GM23338 (cell line): ENCODE measurements around the gene PDSS2. TPM values are rescaled to one million over a fixed set of nuclear protein-coding genes. Genes with fewer than 3 reads are reported as not detected.

Source experiments
- ATAC-seq: fragments of 200-7000 bp; cut with Tn5 transposase; 3 replicates; pipeline ENCODE4 v1.9.1; 2020
- DNase-seq: peaks from one replicate; pipeline ENCODE4 v3.0.0-alpha.2; 2015; ENCODE audit warnings: low spot score
- H2AFZ ChIP-seq: fragments of 200-600 bp; sonication (generic); 2 replicates; pipeline ENCODE4 v1.8.0; 2016; ENCODE audit warnings: antibody characterized with exemption, mild to moderate bottlenecking, moderate library complexity
- H3F3A ChIP-seq: fragments of 200-600 bp; sonication (generic); replicated peaks from 2 replicates; pipeline ENCODE4 v1.8.0; 2017; ENCODE audit warnings: antibody characterized with exemption, mixed run types, low read depth
- H3K27ac ChIP-seq: fragments of 200-600 bp; sonication (generic); 2 replicates; pipeline ENCODE4 v1.6.1; 2016; ENCODE audit warnings: low read depth
- H3K27me3 ChIP-seq: fragments of 200-600 bp; sonication (generic); 2 replicates; pipeline ENCODE4 v1.8.0; 2016; ENCODE audit warnings: mild to moderate bottlenecking, mixed run types, moderate library complexity; ENCODE audit not compliant: insufficient read depth
- H3K36me3 ChIP-seq: fragments of 200-600 bp; sonication (generic); 2 replicates; pipeline ENCODE4 v1.8.0; 2016; ENCODE audit warnings: mild to moderate bottlenecking; ENCODE audit not compliant: insufficient read depth
- H3K4me1 ChIP-seq: fragments of 200-600 bp; sonication (generic); 2 replicates; pipeline ENCODE4 v1.8.0; 2016; ENCODE audit warnings: mild to moderate bottlenecking, moderate library complexity; ENCODE audit not compliant: insufficient read depth
- H3K4me2 ChIP-seq: fragments of 200-600 bp; sonication (generic); 2 replicates; pipeline ENCODE4 v1.7.1; 2017; ENCODE audit warnings: mixed run types
- H3K4me3 ChIP-seq: fragments of 200-600 bp; sonication (generic); 2 replicates; pipeline ENCODE4 v1.6.1; 2016; ENCODE audit warnings: mixed run types
- H3K79me2 ChIP-seq: fragments of 200-600 bp; sonication (generic); replicated peaks from 2 replicates; pipeline ENCODE4 v1.8.0; 2017; ENCODE audit warnings: mild to moderate bottlenecking; ENCODE audit not compliant: insufficient read depth
- H3K9me2 ChIP-seq: fragments of 200-600 bp; sonication (generic); 2 replicates; pipeline ENCODE4 v1.8.0; 2017; ENCODE audit not compliant: insufficient read depth
- H4K20me1 ChIP-seq: fragments of 200-600 bp; sonication (generic); replicated peaks from 2 replicates; pipeline ENCODE4 v1.8.0; 2017; ENCODE audit warnings: mild to moderate bottlenecking; ENCODE audit not compliant: insufficient read depth
- H3K27ac Mint-ChIP-seq: 2 replicates; pipeline ENCODE4 v1.8.0; 2020; ENCODE audit warnings: inconsistent platforms, mild to moderate bottlenecking, moderate library complexity, mixed read lengths
- H3K27me3 Mint-ChIP-seq: 3 replicates; pipeline ENCODE4 v1.8.0; 2022; ENCODE audit warnings: low read depth, mild to moderate bottlenecking, moderate library complexity, mixed read lengths, inconsistent platforms; ENCODE audit not compliant: insufficient read depth, poor library complexity
- H3K36me3 Mint-ChIP-seq: 3 replicates; pipeline ENCODE4 v1.8.0; 2021; ENCODE audit warnings: low read depth, mild to moderate bottlenecking, inconsistent platforms, moderate library complexity, mixed read lengths
- H3K4me1 Mint-ChIP-seq: 3 replicates; pipeline ENCODE4 v1.8.0; 2020; ENCODE audit warnings: mild to moderate bottlenecking, inconsistent platforms, mixed read lengths
- H3K4me3 Mint-ChIP-seq: 3 replicates; pipeline ENCODE4 v1.8.0; 2021; ENCODE audit warnings: moderate library complexity, mild to moderate bottlenecking, inconsistent platforms, mixed read lengths
- H3K9me3 Mint-ChIP-seq: 3 replicates; pipeline ENCODE4 v1.8.0; 2020; ENCODE audit warnings: moderate library complexity, mild to moderate bottlenecking, inconsistent platforms, mixed read lengths
- ETS1 ChIP-seq: IDR thresholded peaks from 2 replicates; pipeline ENCODE4 v1.6.1; 2016; ENCODE audit warnings: antibody characterized with exemption
- EZH2 ChIP-seq: fragments of 200-600 bp; sonication (generic); IDR thresholded peaks from one replicate; pipeline ENCODE4 v1.8.0; 2017; ENCODE audit warnings: antibody characterized with exemption, mild to moderate bottlenecking, low read depth; ENCODE audit not compliant: unreplicated experiment
- EZH2phosphoT487 ChIP-seq: fragments of 200-600 bp; sonication (generic); IDR thresholded peaks from one replicate; pipeline ENCODE4 v1.8.1; 2018; ENCODE audit warnings: antibody characterized with exemption; ENCODE audit not compliant: unreplicated experiment
- JUNB ChIP-seq: IDR thresholded peaks from one replicate; pipeline ENCODE4 v1.6.1; 2016; ENCODE audit warnings: antibody characterized with exemption; ENCODE audit not compliant: unreplicated experiment
- NANOG ChIP-seq: IDR thresholded peaks from 2 replicates; pipeline ENCODE4 v1.6.1; 2016; ENCODE audit warnings: antibody characterized with exemption, borderline replicate concordance
- POLR2AphosphoS5 ChIP-seq: IDR thresholded peaks from 2 replicates; pipeline ENCODE4 v1.6.1; 2016; ENCODE audit warnings: antibody characterized with exemption, low read depth
- STAT1 ChIP-seq: IDR thresholded peaks from one replicate; pipeline ENCODE4 v1.6.1; 2016; ENCODE audit warnings: antibody characterized with exemption; ENCODE audit not compliant: unreplicated experiment
- ZNF114 ChIP-seq: fragments of 250-450 bp; sonication (Bioruptor Pico); IDR thresholded peaks from 2 replicates; pipeline ENCODE4 v1.5.0; 2020; ENCODE audit warnings: mild to moderate bottlenecking, moderate library complexity
- ZNF331 ChIP-seq: fragments of 250-450 bp; sonication (Bioruptor Pico); IDR thresholded peaks from 2 replicates; pipeline ENCODE4 v1.5.0; 2020; ENCODE audit warnings: low read depth, mild to moderate bottlenecking, moderate library complexity
- ZNF462 ChIP-seq: fragments of 250-450 bp; sonication (Bioruptor Pico); IDR thresholded peaks from 2 replicates; pipeline ENCODE4 v1.5.0; 2020; ENCODE audit warnings: mild to moderate bottlenecking, moderate library complexity
- polyA plus RNA-seq: library from polyadenylated mRNA; unstranded; fragments of >200 nt; fragmentation: Nextera tagmentation; extraction: Ambion mirVana; gene quantifications from 2 replicates; pipeline ENCODE4 v1.2.1, GENCODE V29; 2016
- total RNA-seq: library from RNA; depleted of rRNA; stranded (reverse); fragments of >200 nt; shearing (Covaris generic); gene quantifications from 2 replicates; pipeline ENCODE4 v1.2.3, GENCODE V29; 2014

Gene PDSS2
- total and polyA plus RNA-seq, 2 experiments from 2014 or later: 7.3 to 16.7 TPM

- no peak for TF ChIP-seq ZNF462 (CRISPR knock-in tag)
- no peak for TF ChIP-seq ZNF331 (CRISPR knock-in tag)
- no peak for TF ChIP-seq NANOG
- TF ChIP-seq POLR2AphosphoS5: no peak
- no peak for TF ChIP-seq ETS1
- TF ChIP-seq EZH2phosphoT487: no peak
- TF ChIP-seq EZH2: no peak
- no peak for TF ChIP-seq JUNB
- no peak for TF ChIP-seq ZNF114 (CRISPR knock-in tag)
- no peak for TF ChIP-seq STAT1
These were observed 228.9 kb downstream of the PDSS2 start (continued) for GRCh38 chr6:107230448-107230847.

- Mint-ChIP-seq H3K4me3 (no peak overlapping the region), H3K27ac (peak overlapping the region; percentile 16; the same call in 1 of the 2 replicates)
- ATAC-seq: no peak
These were observed 229.3 kb downstream of the PDSS2 start for GRCh38 chr6:107230024-107230423.

More at GRCh38 chr6:107230024-107230423, 229.3 kb downstream of the PDSS2 start:
- no peaks in the 10 kb centered on the region for H3F3A ChIP-seq
- no peak overlapping the region for H2AFZ ChIP-seq
- no peak for DNase-seq
- no peaks in the 10 kb centered on the region for H4K20me1 ChIP-seq
- Mint-ChIP-seq H3K27me3 (no peaks in the 10 kb centered on the region), H3K36me3 (no peaks in the 10 kb centered on the region), H3K9me3 (no peaks in the 10 kb centered on the region), H3K4me1 (peaks cover 8% of the 10 kb centered on the region)
- H3K4me2 ChIP-seq: no peak overlapping the region
- H3K9me2 ChIP-seq: no peaks in the 10 kb centered on the region
- H3K36me3 ChIP-seq: no peaks in the 10 kb centered on the region
- TF ChIP-seq STAT1: no peak
- 0 out of 2 replicates have a peak overlapping the region, but pooled peaks have one; percentile 26 for H3K27ac ChIP-seq
- peaks cover 6% of the 10 kb centered on the region; the same call in 1 of the 2 replicates for H3K4me1 ChIP-seq
- no peaks in the 10 kb centered on the region for H3K79me2 ChIP-seq
- H3K4me3 ChIP-seq: no peak overlapping the region
- no peaks in the 10 kb centered on the region for H3K27me3 ChIP-seq
